AG10803 (cell line): Measurements from ENCODE around the gene SHCBP1L.
"Not testable (repeated sequence)": the region's sequence is repeated elsewhere in the genome, so short reads cannot be mapped to it uniquely, and the experiment has no call there.

Experiments
- DNase-seq: peaks from one replicate; pipeline ENCODE4 v3.0.0; 2010; ENCODE audit warnings: low read depth
- H3K4me3 ChIP-seq: 2 replicates; pipeline ENCODE4 v1.5.1; 2011; ENCODE audit warnings: mild to moderate bottlenecking, low read length, control low read depth
- TF ChIP-seq, protein P1 (sequence below): conservative IDR thresholded peaks from 2 replicates; pipeline ENCODE4 v1.5.1; 2011; ENCODE audit warnings: mild to moderate bottlenecking, low read length, control low read depth, inconsistent platforms

The SHCBP1L gene

DNA sequence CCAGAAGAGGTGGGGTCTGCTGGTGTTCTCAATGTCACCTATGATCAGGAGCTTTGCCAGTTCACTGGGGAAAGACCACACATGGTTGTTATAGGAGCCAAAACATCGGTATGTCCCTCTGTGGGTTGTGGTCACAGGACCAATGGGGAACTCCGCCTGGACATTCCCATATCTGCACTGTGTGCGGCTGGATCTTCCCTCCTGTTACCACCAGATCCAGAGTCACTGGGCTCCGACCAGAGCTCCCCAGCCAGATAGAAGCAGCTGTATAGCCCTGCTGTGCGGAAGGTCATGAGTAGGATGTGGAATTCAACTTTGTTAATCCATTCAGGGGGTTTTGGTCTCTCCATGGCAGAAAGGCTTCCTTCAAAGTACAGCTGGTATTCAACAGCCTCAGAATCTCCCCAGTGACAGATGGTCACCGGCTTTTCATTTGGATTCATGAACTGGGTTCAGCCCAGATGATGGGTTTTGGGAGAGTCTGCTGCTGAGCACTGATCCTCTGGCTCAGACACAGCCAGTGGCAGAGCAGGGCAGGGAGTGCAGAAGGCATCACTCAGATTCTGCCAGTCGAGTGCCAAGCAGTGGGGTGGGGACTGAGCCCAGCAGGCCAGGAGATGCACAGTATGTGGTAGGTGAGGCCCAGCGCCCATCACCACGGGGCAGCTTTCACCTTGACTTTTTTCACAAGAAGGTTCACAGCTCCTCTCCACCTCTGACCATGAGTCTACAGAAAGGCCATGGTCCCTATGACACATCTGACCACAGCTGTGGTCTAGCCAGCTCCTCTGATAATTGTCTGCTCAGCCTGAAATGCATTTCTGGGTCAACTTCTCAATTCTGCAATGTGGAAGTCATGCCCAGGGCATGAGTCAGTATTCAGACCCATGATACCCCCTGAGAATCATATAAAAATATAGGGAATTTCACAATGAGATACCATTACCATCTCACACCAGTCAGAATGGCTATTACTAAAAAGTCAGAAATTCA lies 2.9 kb upstream of the SHCBP1L start:
- DNase-seq = peak; percentile 97
- TF ChIP-seq, protein P1, sequence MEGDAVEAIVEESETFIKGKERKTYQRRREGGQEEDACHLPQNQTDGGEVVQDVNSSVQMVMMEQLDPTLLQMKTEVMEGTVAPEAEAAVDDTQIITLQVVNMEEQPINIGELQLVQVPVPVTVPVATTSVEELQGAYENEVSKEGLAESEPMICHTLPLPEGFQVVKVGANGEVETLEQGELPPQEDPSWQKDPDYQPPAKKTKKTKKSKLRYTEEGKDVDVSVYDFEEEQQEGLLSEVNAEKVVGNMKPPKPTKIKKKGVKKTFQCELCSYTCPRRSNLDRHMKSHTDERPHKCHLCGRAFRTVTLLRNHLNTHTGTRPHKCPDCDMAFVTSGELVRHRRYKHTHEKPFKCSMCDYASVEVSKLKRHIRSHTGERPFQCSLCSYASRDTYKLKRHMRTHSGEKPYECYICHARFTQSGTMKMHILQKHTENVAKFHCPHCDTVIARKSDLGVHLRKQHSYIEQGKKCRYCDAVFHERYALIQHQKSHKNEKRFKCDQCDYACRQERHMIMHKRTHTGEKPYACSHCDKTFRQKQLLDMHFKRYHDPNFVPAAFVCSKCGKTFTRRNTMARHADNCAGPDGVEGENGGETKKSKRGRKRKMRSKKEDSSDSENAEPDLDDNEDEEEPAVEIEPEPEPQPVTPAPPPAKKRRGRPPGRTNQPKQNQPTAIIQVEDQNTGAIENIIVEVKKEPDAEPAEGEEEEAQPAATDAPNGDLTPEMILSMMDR = no peak
- no peak overlapping the region for H3K4me3 ChIP-seq

DNA sequence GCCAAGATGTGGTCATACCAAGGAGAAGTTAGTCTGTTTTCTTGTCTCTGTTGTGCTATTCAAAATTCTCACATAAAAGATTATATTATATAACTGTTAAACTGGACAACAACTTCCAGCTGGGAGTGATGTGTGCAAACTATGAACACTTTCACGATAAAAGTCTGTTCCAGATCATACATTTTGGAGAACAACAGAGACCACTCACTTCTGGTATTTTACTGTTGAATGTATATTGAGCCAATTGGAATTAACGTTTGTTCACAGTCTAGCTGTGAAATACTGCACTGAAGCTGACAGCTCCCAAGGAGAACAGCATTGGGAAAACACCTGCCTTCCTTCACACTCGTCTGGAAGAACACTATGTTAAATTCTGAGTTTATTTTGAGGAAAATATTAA lies 860 bp upstream of the SHCBP1L start:
- TF ChIP-seq, protein P1 = no peak
- H3K4me3 ChIP-seq = no peak overlapping the region
- DNase-seq = no peak

DNA sequence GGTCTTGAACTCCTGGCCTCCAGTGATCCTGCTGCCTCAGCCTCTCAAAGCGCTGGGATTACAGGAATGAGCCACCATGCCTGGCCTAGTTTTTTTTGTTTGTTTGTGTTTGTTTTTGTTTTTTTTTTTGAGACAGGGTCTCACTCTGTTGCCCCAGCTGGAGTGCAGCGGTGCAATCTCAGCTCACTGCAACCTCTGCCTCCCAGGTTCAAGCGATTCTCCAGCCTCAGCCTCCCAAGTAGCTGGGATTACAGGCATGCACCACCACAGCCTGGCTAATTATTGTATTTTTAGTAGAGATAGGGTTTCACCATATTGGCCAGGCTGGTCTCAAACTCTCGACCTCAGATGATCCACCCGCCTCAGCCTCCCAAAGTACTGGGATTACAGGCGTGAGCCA lies 9.6 kb downstream of the SHCBP1L start:
- H3K4me3 ChIP-seq, DNase-seq: not testable (repeated sequence)

DNA sequence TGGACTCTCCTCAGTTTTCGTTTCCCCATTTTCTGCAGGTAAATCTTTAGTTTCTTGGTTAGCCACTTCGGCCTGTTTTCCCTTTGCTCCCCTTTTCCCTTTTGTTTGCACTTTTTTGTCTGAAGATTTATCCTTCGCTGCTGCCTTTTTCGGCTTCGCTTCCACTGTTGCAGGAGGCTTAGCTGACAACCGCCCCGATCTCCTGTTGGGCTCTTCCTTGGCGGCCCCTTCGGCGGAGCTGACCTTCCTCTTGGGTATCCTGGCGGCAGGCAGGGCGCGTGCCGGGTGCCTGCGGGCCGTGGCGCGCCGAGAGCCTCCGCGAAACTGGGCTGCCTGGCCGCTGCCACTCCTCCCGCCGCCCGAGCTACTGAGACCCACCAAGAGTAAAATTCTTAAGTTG lies 10.8 kb downstream of the SHCBP1L start:
- DNase-seq, H3K4me3 ChIP-seq: not testable (repeated sequence)

DNA sequence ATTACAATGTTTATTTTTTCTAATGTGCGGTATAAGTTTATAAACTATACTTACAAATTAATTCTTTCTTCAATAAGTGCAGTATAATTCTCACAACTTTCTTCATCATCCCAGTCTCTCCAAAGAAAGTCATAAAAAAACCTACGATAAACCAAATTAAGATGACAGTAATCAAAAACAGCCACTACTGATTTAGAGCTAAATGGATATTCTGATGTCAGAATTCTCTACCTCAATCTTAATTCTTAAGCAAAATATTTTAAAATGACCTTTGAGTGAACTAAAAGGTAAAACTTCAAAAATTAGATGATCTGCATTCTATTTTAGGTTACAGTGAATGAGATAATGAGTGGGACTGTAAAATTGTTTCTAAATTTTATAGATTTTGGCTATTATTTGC lies 13.6 kb downstream of the SHCBP1L start:
- H3K4me3 ChIP-seq = no peak overlapping the region
- no peak for DNase-seq
- TF ChIP-seq, protein P1 = no peak

DNA sequence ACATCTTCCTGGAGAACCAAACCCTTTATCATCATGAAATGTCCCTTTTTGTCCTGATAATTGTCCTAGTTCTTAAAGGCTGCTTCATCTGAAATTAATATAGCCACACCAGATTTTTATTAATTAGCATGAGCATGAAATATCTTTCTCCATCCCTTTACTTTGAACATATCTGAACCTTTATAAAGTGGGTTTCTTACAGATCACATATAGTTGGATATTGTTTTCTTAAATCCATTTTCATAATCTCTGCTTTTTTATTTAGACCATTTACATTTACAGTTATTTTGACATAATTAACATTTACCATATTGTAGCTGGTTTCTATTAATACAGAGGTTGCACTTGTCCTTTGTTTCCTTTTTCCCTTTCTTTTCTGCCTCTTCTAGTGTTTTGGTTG lies 17.2 kb downstream of the SHCBP1L start:
- TF ChIP-seq, protein P1 = no peak
- H3K4me3 ChIP-seq = no peak overlapping the region
- DNase-seq = no peak

DNA sequence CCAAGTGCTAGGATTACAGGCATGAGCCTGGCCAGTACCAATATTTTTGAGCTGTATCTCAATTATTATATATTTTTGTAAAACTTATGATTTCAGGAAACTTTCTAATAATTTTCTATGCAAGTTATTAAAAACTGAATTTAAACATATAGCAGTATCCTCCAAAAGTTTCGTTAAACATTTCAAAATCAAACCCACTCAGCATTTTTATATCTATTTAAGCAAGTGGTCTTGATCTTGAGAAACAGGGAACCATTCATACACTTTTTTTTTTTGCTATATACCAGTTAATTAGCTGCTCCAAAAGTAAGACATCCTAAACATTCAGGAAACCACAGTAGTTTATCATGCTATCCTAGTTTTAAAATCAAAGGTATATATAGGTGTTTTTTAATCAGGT lies 22.0 kb downstream of the SHCBP1L start:
- no peak overlapping the region for H3K4me3 ChIP-seq
- TF ChIP-seq, protein P1 = no peak
- no peak for DNase-seq

DNA sequence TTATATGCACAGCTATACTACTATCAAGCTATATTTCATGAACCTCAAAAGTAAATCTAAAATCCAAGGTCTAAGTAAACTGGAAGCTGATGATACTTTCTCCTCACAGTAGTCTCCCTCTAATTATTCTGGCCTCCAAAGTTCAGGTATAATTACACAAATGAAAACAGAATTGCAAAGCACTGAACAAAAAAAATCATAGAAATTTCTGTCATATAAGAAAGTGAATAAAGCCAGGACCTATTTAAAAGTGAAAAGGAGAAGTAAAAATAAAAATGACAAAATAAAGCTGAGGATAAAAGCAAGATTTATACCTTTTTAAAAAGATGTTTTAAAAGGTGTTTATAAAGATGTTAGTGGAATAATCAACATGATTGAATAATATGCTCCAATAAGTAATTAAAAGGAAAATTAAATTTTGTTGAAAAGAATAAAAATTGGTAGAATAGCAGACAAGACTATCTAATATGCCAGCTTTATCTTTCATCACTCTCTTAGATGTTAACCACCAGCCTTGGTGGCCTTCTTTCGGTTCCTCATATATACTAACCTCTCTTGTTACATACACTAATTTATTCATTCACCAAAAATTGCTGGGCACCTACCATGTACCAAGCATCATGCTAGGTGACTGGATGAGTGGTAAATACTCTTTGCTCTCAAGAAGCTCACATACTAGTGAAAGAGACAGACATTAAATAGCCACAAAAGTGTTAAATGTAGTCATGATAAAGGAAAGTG lies 25.1 kb downstream of the SHCBP1L start:
- no peak for DNase-seq
- H3K4me3 ChIP-seq = no peak overlapping the region

More for the DNA sequence above, 25.1 kb downstream of the SHCBP1L start:
- TF ChIP-seq, protein P1 = no peak
